Stimulated activated CD8-positive, alpha-beta memory T cell treated with anti-CD3 and anti-CD28 coated beads, Interleukin-2, amount 100 ng/mL, for 1 hour (primary cell): ENCODE measurements around the gene LGALS8.
A peak's percentile ranks its signal among the peaks of the same experiment; 100 is the strongest.

Source experiments
- DNase-seq, 2 donors: peaks; one replicate each; pipeline ENCODE4 v3.0.0-alpha.2; 2020; ENCODE audit warnings: low read depth in 2 of 2

The LGALS8 gene

DNA sequence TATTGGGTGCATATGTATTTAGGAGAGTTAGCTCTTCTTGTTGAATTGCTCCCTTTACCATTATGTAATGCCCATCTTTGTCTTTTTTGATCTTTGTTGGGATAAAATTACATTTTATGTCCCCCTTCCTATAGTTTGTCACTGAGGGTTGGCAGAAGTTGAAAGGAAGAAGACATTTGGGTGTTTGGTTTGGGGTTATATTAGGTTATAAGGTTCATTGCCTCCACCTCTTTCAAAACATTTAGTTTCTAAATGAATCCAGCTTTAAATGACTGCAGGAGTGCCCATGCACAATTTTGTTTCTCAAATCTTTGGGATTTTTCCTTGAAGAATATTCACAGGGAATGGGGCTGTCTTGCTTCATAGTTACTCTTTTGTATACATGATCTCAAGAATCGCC lies 14.6 kb upstream of the LGALS8 start:
- DNase-seq, result no peak

DNA sequence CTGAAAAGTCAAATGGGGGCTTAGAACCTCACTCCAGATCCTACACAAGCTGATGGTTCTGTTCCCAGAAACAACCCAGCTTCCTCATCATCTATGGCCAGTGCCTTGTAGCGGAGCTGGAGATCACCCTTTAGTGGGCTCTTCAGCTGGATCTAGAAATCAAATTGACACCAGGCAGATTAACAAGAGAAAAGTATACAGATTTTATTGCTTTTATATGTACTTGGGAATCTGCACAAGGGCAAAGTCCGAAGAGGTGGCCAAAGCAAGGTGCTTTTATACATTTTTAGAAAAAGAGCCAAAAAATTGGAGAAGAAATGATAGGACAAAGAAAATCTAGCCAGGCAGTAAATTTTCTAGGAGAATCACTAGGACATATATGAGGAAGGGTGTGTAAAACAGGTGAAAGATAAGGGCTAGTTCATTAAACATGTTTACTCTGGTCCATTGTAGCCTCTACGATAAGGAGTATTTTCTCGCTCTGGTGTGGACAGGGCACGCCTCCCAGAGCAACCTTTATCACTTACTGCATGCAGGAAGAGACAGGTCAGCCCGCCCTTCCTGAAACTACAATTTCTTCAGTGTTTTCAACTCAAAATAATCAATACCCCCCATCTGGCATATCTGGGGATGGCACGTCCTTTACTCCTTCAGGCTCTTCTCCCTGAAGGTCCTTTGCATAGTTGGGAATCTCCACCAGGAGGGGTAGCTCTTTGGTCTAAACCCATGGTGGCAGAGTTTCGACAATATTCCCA lies 14.0 kb upstream of the LGALS8 start:
- DNase-seq, result no peak

DNA sequence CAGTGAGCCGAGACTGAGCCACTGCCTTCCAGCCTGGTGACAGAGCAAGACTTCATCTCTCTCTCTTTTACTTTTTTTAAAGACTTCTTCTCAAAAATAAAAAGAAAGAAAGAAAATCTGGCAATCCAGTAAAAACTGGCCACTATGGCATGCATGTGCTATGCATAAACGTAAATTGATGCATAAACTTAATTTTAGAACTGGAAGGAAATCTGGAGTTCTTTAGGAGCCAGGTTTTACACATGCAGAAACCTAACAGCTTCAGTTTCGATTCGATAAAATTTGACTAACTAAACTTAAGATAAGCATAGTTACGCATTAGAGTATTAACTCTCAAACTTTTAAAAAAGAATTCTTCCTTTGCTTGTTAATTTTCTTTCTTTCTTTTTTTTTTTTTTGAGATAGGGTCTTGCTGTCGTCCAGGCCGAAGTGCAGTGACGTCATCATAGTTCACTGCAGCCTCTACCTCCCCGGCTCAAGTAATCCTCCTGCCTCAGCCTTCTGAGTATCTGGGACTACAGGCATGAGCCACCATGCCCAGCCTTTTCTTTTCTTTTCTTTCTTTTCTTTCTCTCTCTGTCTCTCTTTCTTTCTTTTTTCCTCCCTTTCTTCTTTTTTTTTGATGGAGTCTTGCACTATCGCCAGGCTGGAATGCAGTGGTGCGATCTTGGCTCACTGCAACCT lies 11.9 kb upstream of the LGALS8 start:
- DNase-seq, result no peak

DNA sequence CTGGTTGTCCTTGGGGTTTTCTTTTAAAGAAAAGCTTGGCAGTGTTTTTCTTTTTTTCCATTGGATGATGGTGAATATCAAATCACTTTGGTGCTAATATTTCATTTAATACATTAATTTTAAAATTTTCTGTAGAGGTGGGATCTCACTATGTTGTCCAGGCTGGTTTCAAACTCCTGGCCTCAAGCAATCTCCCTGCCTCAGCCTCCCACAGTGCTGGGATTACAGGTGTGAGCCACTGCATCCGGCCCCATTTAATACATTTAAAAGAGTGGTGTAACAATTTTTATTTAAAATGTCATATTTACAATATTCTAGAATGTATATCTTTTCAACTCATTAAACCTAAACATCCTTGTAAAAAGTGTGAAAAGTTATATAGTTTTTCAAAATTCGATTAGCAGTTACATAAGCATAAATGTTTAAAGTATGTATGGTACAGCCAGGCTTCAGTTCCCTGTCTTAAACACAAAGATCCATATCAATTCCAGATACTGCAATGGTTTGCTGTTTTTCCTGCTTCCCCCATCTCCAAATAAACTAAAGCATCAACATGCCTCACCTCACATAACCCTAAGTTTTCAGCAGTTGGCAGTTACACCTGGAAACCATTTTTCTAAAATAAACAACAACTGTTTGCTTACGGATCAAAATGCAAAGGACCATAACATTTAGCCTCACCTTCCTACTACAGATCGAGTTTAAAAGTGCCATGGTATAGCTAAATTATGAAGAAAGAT lies 8.9 kb upstream of the LGALS8 start:
- no peak for DNase-seq

DNA sequence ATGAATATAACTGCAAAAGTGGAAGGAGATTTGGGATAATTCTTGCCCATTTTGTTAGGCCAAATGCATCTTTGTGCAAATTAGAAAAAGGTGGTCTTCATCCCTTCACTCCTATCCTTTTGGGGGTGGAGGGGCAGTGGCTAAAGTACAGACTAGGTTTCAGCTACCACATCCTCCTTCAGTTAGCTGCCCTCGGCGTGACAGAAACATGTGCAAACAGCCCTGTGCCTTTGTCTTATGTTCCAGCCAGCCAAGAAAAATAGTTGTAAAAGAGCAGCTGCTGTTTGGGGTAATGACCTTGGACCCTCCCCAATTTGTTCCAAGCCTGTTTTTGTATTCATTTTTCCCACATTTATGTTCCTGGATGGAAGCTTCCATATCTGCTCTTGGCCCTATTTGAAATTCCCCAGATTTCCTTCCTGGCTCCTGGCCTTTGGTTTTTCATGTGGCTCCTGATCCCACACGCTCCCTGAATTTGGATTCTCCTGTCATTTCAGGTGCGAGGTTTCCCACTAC lies 8.3 kb upstream of the LGALS8 start:
- no peak for DNase-seq

DNA sequence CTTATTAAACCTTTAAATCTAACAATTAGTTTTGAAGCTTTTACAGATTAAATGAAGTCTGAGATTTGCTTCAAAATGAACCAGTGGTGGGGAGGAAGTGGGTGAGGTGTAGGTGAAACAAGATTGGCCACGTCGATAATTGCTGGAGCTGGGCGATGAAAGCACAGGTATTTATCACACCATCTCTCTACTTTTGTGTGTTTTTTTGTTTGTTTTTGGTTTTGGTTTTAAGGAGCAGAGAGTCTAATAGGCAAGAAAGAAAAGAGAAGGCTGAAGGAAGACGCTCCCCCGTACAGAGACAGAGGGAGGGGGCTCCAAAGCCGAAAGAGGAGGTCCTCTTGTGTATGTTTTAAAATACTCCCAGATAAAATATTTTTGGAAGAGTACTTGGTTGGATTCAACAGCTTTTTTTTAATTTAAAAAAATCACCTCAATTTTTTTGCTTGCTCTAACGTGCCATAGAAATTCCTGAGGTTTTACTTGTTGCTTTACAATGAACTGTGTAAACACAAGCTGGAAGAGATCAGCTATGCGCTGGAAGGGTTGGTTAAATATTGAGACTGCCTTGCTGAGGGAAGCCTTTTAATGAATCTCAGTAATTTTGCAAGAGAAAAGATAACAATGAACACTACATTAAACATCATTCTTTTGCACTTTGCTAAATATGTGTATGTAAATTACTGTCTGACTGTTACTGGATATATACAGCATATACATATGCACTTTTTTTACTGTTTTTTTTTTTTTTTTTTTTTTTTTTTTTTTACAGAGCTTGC lies 6.7 kb upstream of the LGALS8 start:
- DNase-seq, result no peak

DNA sequence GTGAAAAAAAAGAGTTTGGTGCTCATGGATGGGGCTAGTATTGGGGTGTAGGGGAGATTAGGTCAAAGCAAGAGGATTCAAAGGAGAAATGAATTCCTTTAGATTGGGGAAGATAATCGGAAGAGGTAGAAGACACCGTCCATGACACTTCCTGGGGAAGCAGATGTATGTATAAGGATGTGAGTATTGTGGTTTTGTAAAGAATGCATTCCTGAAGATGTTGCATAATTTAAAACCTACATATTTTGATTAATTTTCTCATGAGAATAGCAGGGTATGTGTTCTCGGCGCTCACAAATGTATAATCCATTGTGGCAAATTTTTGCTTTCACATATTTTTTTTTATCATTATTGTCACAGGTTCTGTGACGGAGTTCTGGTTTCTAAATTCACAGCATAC lies 5.5 kb upstream of the LGALS8 start:
- no peak for DNase-seq

DNA sequence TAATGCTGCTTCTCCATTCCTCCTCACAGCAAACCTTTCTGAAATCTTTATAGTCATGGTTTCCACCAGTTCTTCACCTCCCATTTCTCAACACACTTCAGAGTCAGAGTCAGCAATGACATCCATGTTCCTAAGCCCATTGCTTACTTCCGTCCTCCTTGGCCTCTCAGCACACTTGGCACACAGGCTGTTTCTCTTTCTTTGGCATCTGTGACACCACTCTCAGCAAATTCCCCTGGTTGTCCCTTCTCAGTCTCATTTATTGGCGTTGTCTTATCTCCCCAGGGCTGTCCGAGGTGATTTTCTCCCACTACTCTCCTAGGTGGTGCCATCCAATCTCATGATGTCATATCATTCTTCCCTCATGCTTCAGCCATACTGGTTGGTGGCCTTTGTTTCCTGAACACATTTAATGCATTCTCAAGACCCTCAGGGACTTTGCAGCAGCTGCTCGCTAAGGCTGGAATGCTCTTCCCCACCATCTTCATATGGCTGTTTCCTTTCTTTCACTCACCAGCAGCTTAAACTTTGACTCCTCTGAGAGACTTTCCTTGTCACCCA lies 3.3 kb upstream of the LGALS8 start:
- no peak for DNase-seq

DNA sequence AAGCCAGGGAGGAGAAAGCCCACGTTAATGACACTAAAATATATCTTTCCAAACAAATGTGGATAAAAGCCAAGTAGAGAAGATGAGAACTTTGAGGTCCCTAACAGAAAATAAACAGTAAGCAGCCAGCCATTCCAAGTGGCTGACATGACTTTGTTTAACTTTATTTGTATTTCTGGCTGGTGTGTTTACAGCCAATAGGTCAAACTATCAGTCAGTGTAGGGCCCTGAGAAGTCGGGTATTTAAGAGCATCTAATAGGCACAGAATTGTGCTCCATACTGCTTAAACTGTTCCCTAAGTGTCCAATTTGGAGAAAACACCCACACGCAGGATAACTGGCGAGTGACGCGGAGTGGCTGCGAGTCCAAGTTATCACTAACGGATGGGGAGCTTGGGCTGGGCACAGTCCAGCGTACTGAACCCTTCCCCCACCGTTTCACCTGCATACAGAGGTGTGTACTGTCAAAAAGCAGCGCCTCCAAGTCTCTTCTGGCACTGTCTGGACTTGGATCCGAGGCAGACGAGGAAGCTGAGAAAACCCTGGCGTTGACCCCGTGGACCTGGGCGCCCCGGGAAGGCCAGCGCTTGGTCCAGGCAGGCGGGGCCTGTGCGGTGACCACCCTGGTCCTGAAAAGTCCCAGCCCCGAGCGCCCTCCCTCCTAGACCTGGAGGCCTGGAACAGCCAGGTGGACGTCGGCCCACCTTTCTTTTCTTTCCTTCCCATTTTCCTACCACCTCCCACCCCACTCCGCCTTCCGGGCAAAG lies 662 bp upstream of the LGALS8 start:
- no peak for DNase-seq

DNA sequence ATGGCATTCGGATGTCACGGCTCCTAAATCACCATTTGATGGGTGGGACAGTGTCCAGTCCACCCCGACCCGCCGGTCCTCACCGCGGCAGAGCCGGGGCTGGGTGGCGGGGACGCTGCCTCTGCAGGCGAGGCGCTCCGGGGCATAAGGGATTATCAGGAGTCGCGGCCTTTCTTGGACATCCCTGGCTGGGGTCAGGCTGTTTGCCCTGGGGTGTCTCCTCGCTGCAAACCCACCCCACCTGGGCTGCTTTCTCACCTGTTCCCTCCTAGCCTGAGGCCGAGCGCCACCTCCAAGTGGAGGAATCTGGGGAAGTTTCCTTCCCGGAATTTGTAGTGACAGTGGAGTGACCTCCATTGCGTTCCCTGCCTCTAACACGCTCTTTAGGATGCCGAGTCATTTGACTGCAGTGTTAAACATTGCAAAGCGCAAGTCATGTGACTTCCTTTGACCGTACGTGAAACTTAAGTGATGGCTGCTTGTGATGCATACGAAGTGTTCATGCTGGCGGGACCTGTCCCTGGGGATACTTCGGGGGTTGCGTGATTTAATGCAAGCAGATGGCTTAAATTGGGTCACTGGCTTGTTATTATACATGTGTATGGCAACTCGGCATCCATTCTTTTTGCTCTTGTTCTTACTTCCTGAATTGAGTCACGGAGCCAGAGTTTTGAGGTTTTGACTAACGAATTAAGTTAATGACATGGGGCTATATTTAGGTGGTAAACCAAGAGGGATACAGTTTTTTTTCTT lies 536 bp downstream of the LGALS8 start:
- peak; percentile 28 to 33 for DNase-seq

DNA sequence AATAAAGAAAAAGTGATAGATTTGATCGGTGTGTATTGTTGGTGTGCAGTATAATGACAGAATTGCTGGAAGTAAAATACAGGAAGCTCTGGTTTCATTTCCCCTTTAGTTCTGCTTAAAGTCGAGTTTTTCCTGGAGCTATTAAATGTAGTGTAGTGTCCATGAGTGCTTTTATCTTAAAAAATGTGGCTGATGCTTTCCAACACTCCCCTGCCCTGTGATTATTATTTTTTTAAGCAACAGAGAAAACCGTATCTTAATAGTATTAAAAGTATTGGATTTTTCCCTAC lies 1.1 kb downstream of the LGALS8 start:
- no peak for DNase-seq

DNA sequence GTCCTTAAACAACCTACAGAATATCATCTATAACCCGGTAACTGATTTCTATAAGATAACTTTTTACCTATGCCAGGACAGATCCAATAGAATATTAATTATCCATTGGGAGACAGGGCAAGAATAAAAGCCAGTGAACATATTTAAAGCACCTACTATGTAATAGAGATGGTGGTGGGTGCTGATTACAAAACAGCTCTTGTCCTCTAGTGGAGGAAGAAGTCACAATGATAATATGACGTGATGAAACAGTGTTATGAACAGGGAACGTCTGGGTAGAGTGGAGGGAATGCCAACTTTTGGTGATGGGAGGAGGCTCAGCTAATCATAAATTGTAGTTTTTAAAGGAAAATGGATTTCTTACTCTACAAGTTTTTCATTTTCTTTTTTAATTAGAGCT lies 2.3 kb downstream of the LGALS8 start:
- DNase-seq, result no peak

DNA sequence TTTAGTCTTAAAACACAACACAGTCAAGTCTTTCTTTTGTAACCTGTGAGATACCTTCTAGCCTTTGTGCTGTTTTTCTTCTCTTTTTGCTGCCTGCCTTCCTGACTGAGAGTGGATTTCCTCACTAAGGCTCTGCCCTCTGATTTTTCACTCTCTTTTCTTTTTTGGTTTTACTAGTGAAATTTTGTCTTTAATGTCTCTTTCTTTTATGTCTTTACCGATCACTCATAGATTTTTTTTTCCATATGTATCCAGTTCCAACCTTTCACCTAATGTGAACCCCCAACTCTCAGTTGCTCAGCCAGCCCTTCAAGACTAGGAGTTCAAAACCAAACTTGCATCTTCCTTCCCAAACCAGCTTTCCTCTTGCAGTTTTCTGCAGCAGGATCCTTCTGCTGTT lies 6.5 kb downstream of the LGALS8 start:
- DNase-seq, result no peak

DNA sequence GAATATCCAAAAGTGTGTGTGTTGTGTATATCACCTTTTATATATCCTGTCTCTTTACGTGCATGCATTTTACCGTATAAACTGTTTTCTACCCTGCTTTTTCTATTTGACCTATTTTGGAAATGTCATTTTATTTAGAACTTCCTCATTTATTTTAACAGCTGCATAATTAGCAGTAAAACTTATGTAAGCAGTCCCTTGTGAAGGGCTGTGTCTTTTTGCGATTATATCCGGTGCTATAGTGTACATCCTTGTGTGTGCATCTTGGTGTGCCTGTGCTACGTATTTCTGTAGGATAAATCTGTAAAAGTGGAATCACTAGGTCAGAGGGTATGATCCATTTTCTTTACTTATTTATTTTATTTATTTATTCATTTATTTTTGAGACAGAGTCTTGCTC lies 7.2 kb downstream of the LGALS8 start:
- no peak for DNase-seq

DNA sequence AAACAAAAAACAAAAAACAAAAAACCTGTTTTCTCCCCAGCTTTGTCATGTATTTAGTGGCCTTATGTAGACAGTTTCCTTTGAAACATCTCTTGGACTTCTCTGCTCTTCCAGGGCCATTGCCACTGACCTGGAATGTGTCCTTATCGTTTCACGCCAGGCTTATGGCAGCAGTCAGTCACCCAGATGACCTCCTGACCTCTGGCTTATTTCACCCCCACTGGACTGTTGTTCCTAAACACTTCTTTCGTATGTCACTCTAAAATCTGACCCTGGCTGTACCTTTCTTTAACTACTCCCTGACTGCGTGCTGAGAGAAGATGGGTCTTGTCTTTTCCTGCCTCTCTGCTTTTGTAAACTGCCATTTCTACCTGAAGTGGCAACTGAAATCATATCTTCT lies 9.1 kb downstream of the LGALS8 start:
- DNase-seq, result no peak

DNA sequence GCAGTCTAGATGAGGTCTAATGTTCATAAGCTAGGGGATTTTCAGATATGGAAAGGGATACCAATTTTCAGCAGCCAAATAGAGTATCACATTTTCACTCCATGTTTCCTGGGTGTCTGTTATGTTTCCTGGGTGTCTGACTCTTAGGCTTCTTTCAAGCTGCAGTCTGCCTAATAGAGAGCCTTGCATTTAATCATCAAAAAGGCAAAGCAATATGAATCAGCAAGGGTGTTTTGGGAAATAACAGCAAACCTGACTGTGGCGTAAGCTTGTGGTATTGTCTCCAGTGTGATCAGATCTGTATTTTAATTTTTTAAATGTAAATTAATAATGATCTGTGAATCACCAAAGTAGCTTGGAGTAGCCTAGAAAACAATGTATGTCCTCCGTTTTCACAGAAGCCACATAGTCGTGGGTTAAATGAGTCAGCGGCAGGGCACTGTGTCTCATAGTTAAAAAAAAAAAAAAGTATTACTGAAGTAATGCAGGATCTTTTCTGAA lies 10.4 kb downstream of the LGALS8 start:
- no peak for DNase-seq

DNA sequence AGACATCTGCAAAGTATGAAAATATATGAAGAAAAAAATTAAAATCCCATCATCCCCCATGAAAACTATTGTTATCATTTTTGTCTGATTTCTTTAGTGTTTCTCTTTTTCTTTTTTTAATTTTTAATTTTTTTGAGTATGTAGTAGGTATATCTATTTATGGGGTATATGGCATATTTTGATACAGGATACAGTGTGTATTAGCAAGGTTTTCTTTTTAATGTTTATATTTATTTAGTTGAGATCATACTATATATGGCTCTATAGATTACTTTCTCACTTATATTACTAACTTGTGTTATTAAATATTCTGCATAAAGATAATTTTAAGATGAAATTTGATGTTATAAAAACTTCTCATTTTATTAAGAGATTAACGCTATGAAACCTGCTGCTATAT lies 11.4 kb downstream of the LGALS8 start:
- no peak for DNase-seq

DNA sequence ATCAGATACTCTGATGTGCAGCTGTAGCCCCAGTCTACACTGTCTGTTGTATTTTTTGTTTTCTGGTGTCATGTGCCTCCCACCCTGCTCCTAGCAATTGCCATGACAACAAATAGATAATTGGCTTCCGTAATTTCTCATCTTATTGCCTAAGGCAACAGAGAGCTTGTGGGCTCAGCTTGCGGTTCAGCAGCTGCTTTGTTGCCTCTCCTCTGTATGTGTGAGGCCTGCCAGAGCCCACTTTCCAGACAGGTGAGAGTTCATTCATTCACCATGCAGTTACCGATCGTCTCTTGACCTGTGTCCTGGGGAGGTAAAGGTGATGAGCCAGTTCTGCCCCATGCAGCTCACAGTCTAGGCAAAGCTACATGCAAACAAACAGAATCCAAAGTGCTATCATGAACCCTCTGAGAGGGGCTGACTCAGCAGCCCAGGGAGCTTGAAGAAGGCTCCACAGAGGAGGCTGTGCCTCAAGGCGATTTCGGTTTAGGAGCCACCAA lies 11.9 kb downstream of the LGALS8 start:
- DNase-seq, result no peak

DNA sequence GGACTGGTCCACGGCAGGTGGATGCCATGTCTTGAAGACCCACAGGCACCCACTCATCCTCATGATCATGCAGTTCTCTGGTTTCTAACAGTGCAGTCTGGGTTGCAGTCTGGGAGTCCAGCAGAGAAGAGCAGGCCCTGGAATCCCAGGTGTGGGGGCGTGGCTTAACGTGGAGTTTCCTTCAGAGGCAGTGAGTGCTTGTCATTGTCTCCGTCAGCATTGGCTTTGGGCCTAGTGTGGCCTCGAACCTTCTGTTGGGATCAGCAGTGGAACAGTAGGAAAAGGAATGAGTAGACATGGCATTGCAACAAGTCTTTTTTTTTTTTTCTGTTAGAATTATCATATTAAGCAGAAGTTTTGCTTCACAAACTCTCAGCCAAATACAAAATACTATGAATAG lies 12.8 kb downstream of the LGALS8 start:
- no peak for DNase-seq
